Mammary epithelial cell (primary cell): ENCODE results near the gene ROBO1.

Experiments
- EZH2 ChIP-seq: IDR thresholded peaks from 2 replicates; pipeline ENCODE4 v1.6.1; 2012; ENCODE audit warnings: low read length, inconsistent platforms, borderline replicate concordance
- TF ChIP-seq, protein P1 (sequence below), 2 donors: IDR thresholded peaks in 1 of 2; conservative IDR thresholded peaks in 1 of 2; 2 replicates each; pipeline ENCODE4 v1.5.1; 2011 to 2012; ENCODE audit warnings: inconsistent platforms in 2 of 2, low read length in 2 of 2, mild to moderate bottlenecking in 2 of 2, control low read depth in 1 of 2, low read depth in 1 of 2; ENCODE audit not compliant: insufficient read depth in 1 of 2; ENCODE audit errors: extremely low read depth in 1 of 2

DNA sequence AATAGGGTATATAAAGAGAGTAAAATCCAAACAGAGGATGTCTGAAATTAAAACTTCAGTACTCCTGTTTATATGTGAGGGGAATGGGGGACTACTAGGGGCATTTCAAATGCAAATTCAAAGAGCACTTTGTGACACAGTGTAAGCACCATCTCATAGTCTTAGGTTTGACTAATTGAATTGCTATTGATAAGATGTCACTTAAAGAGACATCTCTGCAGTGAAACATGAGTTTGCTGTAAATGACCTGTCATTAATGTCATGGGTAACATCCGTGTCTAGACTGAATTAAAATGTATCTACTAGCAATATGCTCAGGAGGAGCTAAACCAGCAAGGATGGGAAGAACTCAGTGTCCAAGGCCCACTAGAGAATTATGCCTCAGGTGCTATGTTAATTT is 41.0 kb downstream of the ROBO1 start:
- TF ChIP-seq, protein P1, sequence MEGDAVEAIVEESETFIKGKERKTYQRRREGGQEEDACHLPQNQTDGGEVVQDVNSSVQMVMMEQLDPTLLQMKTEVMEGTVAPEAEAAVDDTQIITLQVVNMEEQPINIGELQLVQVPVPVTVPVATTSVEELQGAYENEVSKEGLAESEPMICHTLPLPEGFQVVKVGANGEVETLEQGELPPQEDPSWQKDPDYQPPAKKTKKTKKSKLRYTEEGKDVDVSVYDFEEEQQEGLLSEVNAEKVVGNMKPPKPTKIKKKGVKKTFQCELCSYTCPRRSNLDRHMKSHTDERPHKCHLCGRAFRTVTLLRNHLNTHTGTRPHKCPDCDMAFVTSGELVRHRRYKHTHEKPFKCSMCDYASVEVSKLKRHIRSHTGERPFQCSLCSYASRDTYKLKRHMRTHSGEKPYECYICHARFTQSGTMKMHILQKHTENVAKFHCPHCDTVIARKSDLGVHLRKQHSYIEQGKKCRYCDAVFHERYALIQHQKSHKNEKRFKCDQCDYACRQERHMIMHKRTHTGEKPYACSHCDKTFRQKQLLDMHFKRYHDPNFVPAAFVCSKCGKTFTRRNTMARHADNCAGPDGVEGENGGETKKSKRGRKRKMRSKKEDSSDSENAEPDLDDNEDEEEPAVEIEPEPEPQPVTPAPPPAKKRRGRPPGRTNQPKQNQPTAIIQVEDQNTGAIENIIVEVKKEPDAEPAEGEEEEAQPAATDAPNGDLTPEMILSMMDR (conservative IDR thresholded peaks at IDR 0.05 in 1 of 2, IDR thresholded peaks at IDR 0.05 in 1 of 2; ENCODE audit: extremely low read depth in 1 of 2, insufficient read depth in 1 of 2, low read depth in 1 of 2, low read length in 2 of 2): no peak
- no peak for TF ChIP-seq EZH2
